ENCODE measurements around the gene CEP19.
A peak's percentile ranks its signal among the peaks of the same experiment; 100 is the strongest.

CEP19 gene

GRCh38 chr3:196707566-196707965 lies 4.5 kb downstream of the CEP19 start:
- DNase-seq, result no peak

- DNase-seq, result no peak
Observed at GRCh38 chr3:196706731-196707130, 5.3 kb downstream of the CEP19 start.

GRCh38 chr3:196706327-196706726 lies 5.7 kb downstream of the CEP19 start:
- DNase-seq, result no peak

GRCh38 chr3:196700801-196701200 lies 11.2 kb downstream of the CEP19 start:
- no peak for DNase-seq

GRCh38 chr3:196699749-196700148 lies 12.3 kb downstream of the CEP19 start:
- DNase-seq, result no peak

- no peak for DNase-seq
Observed at GRCh38 chr3:196697270-196697669, 14.8 kb downstream of the CEP19 start.

GRCh38 chr3:196695849-196696226 lies 16.2 kb downstream of the CEP19 start:
- no peak for DNase-seq

GRCh38 chr3:196694941-196695848 lies 16.9 kb downstream of the CEP19 start:
- peak; percentile 31 for DNase-seq

- peak; percentile 20 for DNase-seq
Observed at GRCh38 chr3:196694202-196694638, 17.8 kb downstream of the CEP19 start.

- no peak for DNase-seq
Observed at GRCh38 chr3:196691386-196691785, 20.7 kb downstream of the CEP19 start.

GRCh38 chr3:196689941-196690660 lies 21.9 kb downstream of the CEP19 start:
- DNase-seq, result no peak

- DNase-seq, result no peak
Observed at GRCh38 chr3:196688349-196688748, 23.7 kb downstream of the CEP19 start.

- DNase-seq, result no peak
Observed at GRCh38 chr3:196686436-196686835, 25.6 kb downstream of the CEP19 start.

GRCh38 chr3:196684548-196685407 lies 27.3 kb downstream of the CEP19 start:
- DNase-seq, result peak; percentile 75

GRCh38 chr3:196677931-196678330 lies 34.1 kb downstream of the CEP19 start:
- no peak for DNase-seq

- DNase-seq, result no peak
Observed at GRCh38 chr3:196677353-196677752, 34.7 kb downstream of the CEP19 start.

GRCh38 chr3:196673632-196674031 lies 38.4 kb downstream of the CEP19 start:
- DNase-seq, result no peak

- no peak for DNase-seq
Observed at GRCh38 chr3:196670339-196670738, 41.7 kb downstream of the CEP19 start.

- DNase-seq, result no peak
Observed at GRCh38 chr3:196667056-196667825, 44.8 kb downstream of the CEP19 start.

- DNase-seq, result no peak
Observed at GRCh38 chr3:196666001-196666867, 45.8 kb downstream of the CEP19 start.

All from activated CD4-positive, alpha-beta T cell treated with anti-CD3 and anti-CD28 coated beads for 48 hours (primary cell).